Activated CD8-positive, alpha-beta memory T cell treated with anti-CD3 and anti-CD28 coated beads for 36 hours (primary cell): ENCODE data around the gene MYLK. TPM values are rescaled to one million over a fixed set of nuclear protein-coding genes. Genes with fewer than 3 reads are reported as not detected.

Experiments used
- CTCF ChIA-PET: fragments of 350-600 bp; sonication (Branson Sonifier 250); formaldehyde crosslinking; loops from one replicate; lab custom pipeline; 2021; ENCODE audit warnings: antibody characterized with exemption; lab: Charles Lee
- POLR2A ChIA-PET: fragments of 350-600 bp; sonication (Branson Sonifier 250); formaldehyde crosslinking; loops from one replicate; lab custom pipeline; 2021; ENCODE audit warnings: antibody characterized with exemption; lab: Charles Lee
- total RNA-seq, 2 experiments: library from RNA; stranded (reverse); gene quantifications; one replicate each; pipeline ENCODE4 v1.2.3, GENCODE V29; 2021

The MYLK gene
- total RNA-seq, 2 experiments from 2014 or later: not detected

- ChIA-PET POLR2A (no interaction called here), CTCF (no interaction called here)
Observed at GRCh38 chr3:123695731-123696640, 188.1 kb downstream of the MYLK start.

DNA sequence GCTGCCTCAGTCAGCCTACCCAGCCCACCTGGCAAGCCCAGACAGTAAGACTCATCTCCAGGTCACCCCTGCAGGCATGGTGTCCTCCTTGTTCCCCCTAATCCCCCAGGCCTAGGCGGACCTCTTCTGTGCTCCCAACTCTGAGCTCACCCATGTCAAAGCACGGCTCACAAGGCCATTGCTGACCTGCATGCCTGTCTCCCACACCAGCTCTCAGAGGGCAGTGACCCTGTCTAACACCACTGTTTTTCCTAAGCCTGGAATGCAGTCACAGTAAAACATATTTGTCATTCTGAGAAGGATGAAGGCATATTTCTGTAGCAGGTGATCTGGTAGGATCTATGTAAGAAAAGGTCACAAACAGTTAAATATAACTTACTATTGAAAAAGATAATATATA, 189.0 kb downstream of the MYLK start:
- ChIA-PET POLR2A (no interaction called here), CTCF (no interaction called here)

GRCh38 chr3:123694366-123695087, 189.6 kb downstream of the MYLK start:
- POLR2A ChIA-PET: interaction anchor here (0.7 kb wide), 1 partner anchor 823 kb away, joined by 4 read pairs; no protein-coding TSS in a partner anchor

GRCh38 chr3:123693584-123694190, 190.4 kb downstream of the MYLK start:
- ChIA-PET CTCF (no interaction called here), POLR2A (interaction anchor here (0.7 kb wide), 1 partner anchor 824 kb away, joined by 4 read pairs; no protein-coding TSS in a partner anchor)

More at GRCh38 chr3:123694366-123695087, 189.6 kb downstream of the MYLK start:
- CTCF ChIA-PET: no interaction called here

- ChIA-PET CTCF (no interaction called here), POLR2A (no interaction called here)
Observed at GRCh38 chr3:123692671-123693070, 191.5 kb downstream of the MYLK start.

DNA sequence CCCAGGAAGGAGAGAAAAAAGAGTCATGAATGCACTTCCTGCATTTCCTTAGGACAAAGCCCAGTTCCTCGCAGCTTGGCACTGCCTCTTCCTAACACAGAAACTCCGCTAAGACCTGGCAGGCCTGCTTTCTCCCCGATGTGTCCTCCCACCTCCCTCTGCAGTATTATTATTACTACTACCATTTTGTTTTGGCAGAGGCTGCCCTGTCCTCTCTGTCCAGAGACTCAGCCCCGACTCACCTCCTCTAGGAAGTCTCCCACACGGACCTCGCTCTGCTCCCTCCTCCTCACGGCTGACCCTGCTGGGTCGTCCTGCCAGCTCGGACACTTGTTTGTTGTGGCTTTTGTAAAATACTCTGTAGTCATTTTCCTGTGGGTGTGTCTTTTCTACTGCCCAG, 192.1 kb downstream of the MYLK start:
- POLR2A ChIA-PET: no interaction called here
- CTCF ChIA-PET: no interaction called here

DNA sequence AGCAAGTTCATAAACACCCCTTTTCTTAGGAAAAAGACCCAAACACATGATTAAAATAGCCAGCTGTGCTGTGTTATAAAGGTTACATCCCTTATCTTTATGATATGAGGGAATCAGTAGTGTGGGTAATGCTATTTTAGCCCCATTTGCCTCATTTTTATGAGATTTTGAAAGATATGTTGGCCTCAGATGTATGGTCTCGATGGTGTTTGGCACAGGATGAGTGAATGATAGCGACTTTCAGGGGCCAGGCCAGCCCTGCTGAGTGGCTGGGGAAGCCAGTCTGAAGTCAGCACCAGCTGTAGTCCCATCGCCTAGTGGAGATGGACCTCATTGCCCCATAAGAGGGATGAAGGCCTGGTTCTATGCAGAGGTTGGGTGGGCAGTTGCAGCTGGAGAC, 194.3 kb downstream of the MYLK start:
- POLR2A ChIA-PET: no interaction called here
- CTCF ChIA-PET: no interaction called here

GRCh38 chr3:123688241-123688747, 195.8 kb downstream of the MYLK start:
- ChIA-PET CTCF (no interaction called here), POLR2A (no interaction called here)

DNA sequence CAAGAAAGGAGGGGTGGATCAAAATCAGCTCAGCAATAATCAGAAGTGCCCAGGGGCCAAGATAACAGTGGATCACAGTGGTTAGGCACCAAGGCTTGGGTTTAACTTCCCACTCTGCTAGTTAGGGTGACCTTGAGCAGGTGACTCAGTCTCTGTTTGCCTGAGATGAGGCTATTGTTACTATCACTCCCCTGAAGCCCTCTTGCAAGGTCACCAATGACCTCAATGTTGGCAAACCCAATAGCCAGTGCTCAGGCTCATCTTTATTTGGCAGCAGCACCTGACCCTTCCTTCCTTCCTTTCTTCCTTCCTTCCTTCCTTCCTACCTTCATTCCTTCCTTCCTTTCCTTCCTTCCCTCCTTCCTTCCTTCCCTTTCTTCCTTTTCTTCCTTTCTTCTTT, 196.8 kb downstream of the MYLK start:
- CTCF ChIA-PET: no interaction called here
- POLR2A ChIA-PET: no interaction called here

GRCh38 chr3:123686251-123686650, 197.9 kb downstream of the MYLK start:
- ChIA-PET POLR2A (no interaction called here), CTCF (no interaction called here)

GRCh38 chr3:123685780-123686179, 198.4 kb downstream of the MYLK start:
- ChIA-PET POLR2A (no interaction called here), CTCF (no interaction called here)

DNA sequence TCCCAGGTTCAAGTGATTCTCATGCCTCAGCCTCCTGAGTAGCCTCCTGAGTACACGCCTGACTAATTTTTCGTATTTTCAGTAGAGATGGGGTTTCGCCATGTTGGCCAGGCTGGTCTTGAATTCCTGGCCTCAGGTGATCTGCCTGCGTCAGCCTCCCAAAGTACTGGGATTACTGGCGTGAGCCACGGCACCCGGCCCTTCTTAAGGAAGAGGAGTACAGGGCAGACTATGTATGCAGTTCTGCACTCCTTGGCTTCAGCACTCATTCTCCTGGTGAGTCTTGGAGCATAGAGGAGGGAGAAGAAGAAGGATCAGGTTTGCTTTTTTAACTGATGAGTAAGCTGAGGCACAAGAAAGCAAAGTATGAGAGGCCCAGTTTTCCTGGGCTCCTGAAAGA, 199.5 kb downstream of the MYLK start:
- ChIA-PET CTCF (no interaction called here), POLR2A (no interaction called here)

DNA sequence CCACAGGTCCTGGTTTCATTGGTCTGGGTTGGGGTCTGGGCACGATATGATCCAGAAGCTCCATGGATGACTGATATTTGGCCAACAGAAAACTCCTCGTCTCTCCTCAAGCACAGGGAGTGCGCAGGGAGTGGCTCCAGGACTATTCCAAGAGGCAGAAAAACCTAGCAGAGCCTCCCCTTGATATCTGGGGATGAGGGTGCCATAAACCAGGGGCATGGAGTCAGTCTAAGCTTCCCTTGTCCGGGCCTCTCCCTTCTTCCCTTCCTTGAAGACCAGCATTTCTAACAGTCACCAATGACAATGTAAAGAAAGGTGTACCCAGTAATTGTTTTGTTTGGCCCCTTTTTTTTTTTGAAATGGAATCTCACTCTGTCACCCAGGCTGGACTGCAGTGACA, 199.9 kb downstream of the MYLK start:
- POLR2A ChIA-PET: no interaction called here
- CTCF ChIA-PET: no interaction called here

GRCh38 chr3:123683505-123684154, 200.5 kb downstream of the MYLK start:
- CTCF ChIA-PET: interaction anchor here (0.6 to 1.9 kb wide), 2 partner anchors 31 to 42 kb away, joined by 3 to 4 read pairs; no protein-coding TSS in a partner anchor
- POLR2A ChIA-PET: no interaction called here

DNA sequence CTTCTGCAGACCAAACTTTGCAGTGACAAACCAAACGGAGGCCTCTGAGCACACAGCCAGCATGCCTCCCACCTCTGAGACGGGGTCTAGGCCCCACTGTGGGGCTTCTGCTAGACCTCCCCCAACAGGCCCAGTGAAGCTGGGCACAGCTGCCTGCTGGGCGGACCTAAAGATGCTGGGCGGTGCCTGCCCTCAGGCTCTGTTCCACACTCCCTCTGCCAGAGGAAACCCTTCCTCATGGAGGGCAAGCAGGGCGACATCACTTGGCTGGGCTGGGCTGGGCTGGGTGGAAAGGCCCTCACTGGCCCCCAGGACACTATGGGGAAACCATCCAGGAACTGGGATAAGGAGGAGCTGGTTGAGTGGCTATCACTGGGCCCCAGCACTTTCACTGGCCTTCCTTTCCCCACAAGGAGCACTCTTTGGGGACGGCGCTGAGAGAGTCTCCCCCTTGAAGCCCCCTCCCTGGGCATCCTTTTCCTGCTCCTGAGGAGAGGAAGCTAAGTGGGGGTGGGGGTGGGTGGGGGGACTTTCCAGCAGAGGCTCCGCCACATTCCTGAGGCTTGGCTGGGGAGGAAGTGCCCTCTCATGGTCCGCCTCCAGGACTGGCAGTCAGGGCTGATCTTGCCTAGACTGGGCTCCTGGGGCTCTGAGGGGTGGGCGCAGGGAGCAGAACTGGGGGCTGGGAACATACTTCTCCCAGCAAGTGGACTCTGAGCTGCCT, 201.2 kb downstream of the MYLK start:
- ChIA-PET CTCF (interaction anchor here (0.6 to 1.9 kb wide), 2 partner anchors 30 to 41 kb away, joined by 3 to 4 read pairs; no protein-coding TSS in a partner anchor), POLR2A (no interaction called here)

- ChIA-PET POLR2A (no interaction called here), CTCF (interaction anchor here (1.9 kb wide), 1 partner anchor 30 kb away, joined by 4 read pairs; no protein-coding TSS in a partner anchor)
Observed at GRCh38 chr3:123682302-123682701, 201.8 kb downstream of the MYLK start.

GRCh38 chr3:123679712-123680386, 204.3 kb downstream of the MYLK start:
- ChIA-PET POLR2A (no interaction called here), CTCF (no interaction called here)

- CTCF ChIA-PET: no interaction called here
- POLR2A ChIA-PET: no interaction called here
Observed at GRCh38 chr3:123678108-123678511, 206.0 kb downstream of the MYLK start.
